HEK293 (cell line): ENCODE results near the gene VPS37C.

Experiments used
- CTCF ChIA-PET: fragments of 350-600 bp; formaldehyde crosslinking; extraction: SDS; loops from one replicate; lab custom pipeline; 2021; ENCODE audit warnings: antibody characterized with exemption; lab: Yijun Ruan, JAX
- POLR2A ChIA-PET: fragments of 300-600 bp; formaldehyde crosslinking; extraction: SDS; loops from one replicate; lab custom pipeline; 2020; ENCODE audit warnings: antibody characterized with exemption, inconsistent platforms; lab: Yijun Ruan, JAX
- H3K27ac ChIP-seq: fragments of 200-500 bp; sonication (Bioruptor generic); 2 replicates; pipeline ENCODE4 v1.5.1; 2014; ENCODE audit warnings: low read depth, low read length, control low read depth, inconsistent platforms; ENCODE audit errors: extremely low read depth
- H3K36me3 ChIP-seq, 2 experiments: fragments of 200-500 bp in 1 of 2; sonication (Bioruptor generic) in 1 of 2; 1 replicate in 1 of 2; 2 replicates in 1 of 2; pipeline ENCODE4 v1.5.1; 2014 to 2017; ENCODE audit warnings: inconsistent platforms in 2 of 2, low read length in 2 of 2; ENCODE audit not compliant: control insufficient read depth in 2 of 2, insufficient read depth in 1 of 2
- H3K4me1 ChIP-seq: fragments of 200-500 bp; sonication (Bioruptor generic); 2 replicates; pipeline ENCODE4 v1.5.1; 2014; ENCODE audit warnings: mild to moderate bottlenecking, low read length, inconsistent platforms; ENCODE audit not compliant: control insufficient read depth, insufficient read depth
- H3K4me3 ChIP-seq: 2 replicates; pipeline ENCODE4 v1.5.1; 2011; ENCODE audit warnings: low read depth, mild to moderate bottlenecking, control low read depth, low read length, moderate library complexity
- H3K9me3 ChIP-seq: fragments of 200-500 bp; sonication (Bioruptor generic); 2 replicates; pipeline ENCODE4 v1.5.1; 2014; ENCODE audit warnings: low read depth, low read length, inconsistent platforms; ENCODE audit not compliant: control insufficient read depth, insufficient read depth
- HOXA7 ChIP-seq: sonication (generic); formaldehyde crosslinking; IDR thresholded peaks from 2 replicates; pipeline ENCODE4 v1.8.1; 2022; ENCODE audit warnings: missing genetic modification reagents, borderline replicate concordance
- KLF17 ChIP-seq: fragments of 450-650 bp; formaldehyde crosslinking; IDR thresholded peaks from 2 replicates; pipeline ENCODE4 v1.5.1; 2016; ENCODE audit warnings: missing biosample characterization, missing genetic modification characterization
- KLF9 ChIP-seq: fragments of 450-650 bp; formaldehyde crosslinking; IDR thresholded peaks from 2 replicates; pipeline ENCODE4 v1.5.1; 2016; ENCODE audit warnings: missing biosample characterization, missing genetic modification characterization, low read depth
- MYNN ChIP-seq: fragments of 450-650 bp; formaldehyde crosslinking; IDR thresholded peaks from 2 replicates; pipeline ENCODE4 v1.5.1; 2016; ENCODE audit warnings: missing biosample characterization, missing genetic modification characterization, borderline replicate concordance
- SCRT2 ChIP-seq: fragments of 450-650 bp; formaldehyde crosslinking; IDR thresholded peaks from 2 replicates; pipeline ENCODE4 v1.5.1; 2016; ENCODE audit warnings: missing biosample characterization, missing genetic modification characterization
- SP2 ChIP-seq: fragments of 450-650 bp; formaldehyde crosslinking; IDR thresholded peaks from 2 replicates; pipeline ENCODE4 v1.5.1; 2016; ENCODE audit warnings: missing biosample characterization, missing genetic modification characterization
- ZBTB20 ChIP-seq: fragments of 450-650 bp; formaldehyde crosslinking; IDR thresholded peaks from 2 replicates; pipeline ENCODE4 v1.5.1; 2016; ENCODE audit warnings: missing biosample characterization, missing genetic modification characterization
- ZBTB7A ChIP-seq: fragments of 450-650 bp; formaldehyde crosslinking; IDR thresholded peaks from 2 replicates; pipeline ENCODE4 v1.5.1; 2016; ENCODE audit warnings: low read depth, missing biosample characterization, missing genetic modification characterization
- ZFP69B ChIP-seq: fragments of 450-650 bp; formaldehyde crosslinking; IDR thresholded peaks from 2 replicates; pipeline ENCODE4 v1.5.1; 2016; ENCODE audit warnings: missing biosample characterization, missing genetic modification characterization
- ZNF302 ChIP-seq: fragments of 450-650 bp; formaldehyde crosslinking; IDR thresholded peaks from 2 replicates; pipeline ENCODE4 v1.5.1; 2016; ENCODE audit warnings: missing biosample characterization, missing genetic modification characterization, low read depth
- ZNF501 ChIP-seq: fragments of 450-650 bp; formaldehyde crosslinking; IDR thresholded peaks from 2 replicates; pipeline ENCODE4 v1.5.1; 2016; ENCODE audit warnings: missing biosample characterization, missing genetic modification characterization
- ZNF521 ChIP-seq: fragments of 450-650 bp; formaldehyde crosslinking; IDR thresholded peaks from 2 replicates; pipeline ENCODE4 v1.5.1; 2017; ENCODE audit warnings: missing biosample characterization, mild to moderate bottlenecking, missing genetic modification characterization
- ZNF544 ChIP-seq: fragments of 450-650 bp; formaldehyde crosslinking; IDR thresholded peaks from 2 replicates; pipeline ENCODE4 v1.5.0; 2017; ENCODE audit warnings: missing biosample characterization, missing genetic modification characterization
- ZNF558 ChIP-seq: fragments of 450-650 bp; formaldehyde crosslinking; IDR thresholded peaks from 2 replicates; pipeline ENCODE4 v1.5.1; 2016; ENCODE audit warnings: missing biosample characterization, missing genetic modification characterization
- ZNF626 ChIP-seq: fragments of 450-650 bp; sonication (Bioruptor Pico); formaldehyde crosslinking; IDR thresholded peaks from 2 replicates; pipeline ENCODE4 v1.5.1; 2018; ENCODE audit warnings: missing biosample characterization, missing genetic modification characterization, inconsistent platforms
- ZNF660 ChIP-seq: fragments of 450-650 bp; IDR thresholded peaks from 2 replicates; pipeline ENCODE4 v1.5.1; 2018; ENCODE audit warnings: missing biosample characterization, mild to moderate bottlenecking, missing genetic modification characterization
- ZNF670 ChIP-seq: fragments of 450-650 bp; formaldehyde crosslinking; IDR thresholded peaks from 2 replicates; pipeline ENCODE4 v1.5.1; 2016; ENCODE audit warnings: missing biosample characterization, missing genetic modification characterization, low read depth
- ZNF692 ChIP-seq: fragments of 450-650 bp; formaldehyde crosslinking; IDR thresholded peaks from 2 replicates; pipeline ENCODE4 v1.5.1; 2016; ENCODE audit warnings: missing biosample characterization, missing genetic modification characterization
- ZSCAN23 ChIP-seq: fragments of 450-650 bp; formaldehyde crosslinking; IDR thresholded peaks from 2 replicates; pipeline ENCODE4 v1.5.1; 2016; ENCODE audit warnings: missing biosample characterization, missing genetic modification characterization
- ZSCAN5A ChIP-seq: fragments of 450-650 bp; formaldehyde crosslinking; IDR thresholded peaks from 2 replicates; pipeline ENCODE4 v1.5.1; 2016; ENCODE audit warnings: missing biosample characterization, missing genetic modification characterization

The VPS37C gene

GRCh38 chr11:61133145-61133544 lies 28.1 kb downstream of the VPS37C start:
- Histone ChIP-seq H3K9me3 (no peaks in the 10 kb centered on the region), H3K4me3 (no peak overlapping the region), H3K36me3 (peaks cover 0 to 30% of the 10 kb centered on the region in 2 experiments; a peak in 1 of 3 replicates), H3K4me1 (no peaks in the 10 kb centered on the region), H3K27ac (no peak overlapping the region)
- CTCF ChIA-PET, result interaction anchor here (0.6 to 1.2 kb wide), 3 partner anchors 162 to 507 kb away, joined by 3 read pairs; no protein-coding TSS in a partner anchor
- TF ChIP-seq ZSCAN5A (tag by site-specific recombination), result no peak
- POLR2A ChIA-PET, result no interaction called here

GRCh38 chr11:61132646-61133045 lies 28.6 kb downstream of the VPS37C start:
- Histone ChIP-seq H3K36me3 (peaks cover 0 to 25% of the 10 kb centered on the region in 2 experiments; a peak in 1 of 3 replicates), H3K4me1 (no peaks in the 10 kb centered on the region), H3K9me3 (no peaks in the 10 kb centered on the region), H3K4me3 (no peak overlapping the region), H3K27ac (no peak overlapping the region)
- ChIA-PET POLR2A (no interaction called here), CTCF (interaction anchor here (0.6 kb wide), 2 partner anchors 96 to 506 kb away, joined by 3 read pairs; no protein-coding TSS in a partner anchor)
- TF ChIP-seq ZBTB7A (tag by site-specific recombination) (no peak), KLF9 (tag by site-specific recombination) (no peak), ZNF544 (tag by site-specific recombination) (no peak), SP2 (tag by site-specific recombination) (no peak), ZSCAN23 (tag by site-specific recombination) (no peak), ZBTB20 (no peak), MYNN (tag by site-specific recombination) (no peak)
- TF ChIP-seq, all 188 proteins: peak for 0

- Histone ChIP-seq H3K36me3 (peaks cover 0 to 19% of the 10 kb centered on the region in 2 experiments; a peak in 1 of 3 replicates), H3K4me1 (no peaks in the 10 kb centered on the region), H3K9me3 (no peaks in the 10 kb centered on the region), H3K27ac (no peak overlapping the region)
- POLR2A ChIA-PET, result no interaction called here
- TF ChIP-seq ZNF692 (tag by site-specific recombination) (peak; percentile 81), ZFP69B (tag by site-specific recombination) (peak; percentile 86), ZNF626 (no peak), ZNF660 (no peak), KLF17 (tag by site-specific recombination) (no peak)
- TF ChIP-seq, all 188 proteins: peak for 2
- H3K4me3 ChIP-seq, result no peak overlapping the region
- CTCF ChIA-PET, result interaction anchor here (0.6 kb wide), 1 partner anchor 95 kb away, joined by 3 read pairs; no protein-coding TSS in a partner anchor
Observed at GRCh38 chr11:61131998-61132555, 29.1 kb downstream of the VPS37C start.

GRCh38 chr11:61131586-61131985 lies 29.6 kb downstream of the VPS37C start:
- Histone ChIP-seq H3K9me3 (no peaks in the 10 kb centered on the region), H3K4me3 (no peak overlapping the region), H3K27ac (no peak overlapping the region), H3K4me1 (no peaks in the 10 kb centered on the region), H3K36me3 (peaks cover 0 to 17% of the 10 kb centered on the region in 2 experiments; a peak in 1 of 3 replicates)
- ChIA-PET CTCF (interaction anchor here (1.2 to 3.8 kb wide), 4 partner anchors 10 to 301 kb away, joined by 4 to 21 read pairs (median 6); no protein-coding TSS in a partner anchor), POLR2A (no interaction called here)
- TF ChIP-seq ZNF501 (tag by site-specific recombination) (no peak), HOXA7 (CRISPR knock-in tag) (no peak), ZNF302 (tag by site-specific recombination) (no peak), ZNF670 (tag by site-specific recombination) (no peak), ZNF558 (no peak), SCRT2 (tag by site-specific recombination) (no peak), ZNF521 (tag by site-specific recombination) (no peak)
